NCI-H460 (cell line): Measurements from ENCODE around the gene KLHDC1. TPM values are rescaled to one million over a fixed set of nuclear protein-coding genes. Genes with fewer than 3 reads are reported as not detected.
"Not testable (repeated sequence)": the region's sequence is repeated elsewhere in the genome, so short reads cannot be mapped to it uniquely, and the experiment has no call there.

ENCODE experiments used
- DNase-seq: peaks from one replicate; pipeline ENCODE4 v3.0.0-alpha.2; 2016; ENCODE audit warnings: low read depth; ENCODE audit errors: extremely low read depth
- small RNA-seq, 2 experiments: library from RNA; depleted of rRNA; stranded (forward); fragments of <200 nt; gene quantifications; one replicate each; pipeline ENCODE3, GENCODE V24; 2014
- total RNA-seq: library from RNA; depleted of rRNA; stranded (reverse); fragments of >200 nt; shearing (Covaris generic); gene quantifications from 2 replicates; pipeline ENCODE4 v1.2.3, GENCODE V29; 2014; rRNA removed

Gene KLHDC1
- total RNA-seq, 1 experiment from 2014 or later = 0.47 TPM

GRCh38 chr14:49781040-49781439 is 88.1 kb downstream of the KLHDC1 start:
- DNase-seq = not testable (repeated sequence)

- DNase-seq = no peak
These were observed 90.6 kb downstream of the KLHDC1 start for GRCh38 chr14:49783394-49784014.

- DNase-seq = no peak
These were observed 93.4 kb downstream of the KLHDC1 start for GRCh38 chr14:49786315-49786714.

- no peak for DNase-seq
These were observed 99.7 kb downstream of the KLHDC1 start for GRCh38 chr14:49792618-49793017.

GRCh38 chr14:49796025-49796424 is 103.1 kb downstream of the KLHDC1 start:
- DNase-seq = no peak

Small RNA genes lying within 50 kb of the gene (small RNA-seq; reads per million reads assigned to genes)
- gene RNU6ATAC30P = 0 reads per million in 2 experiments

Other genes starting within 250 kb of the KLHDC1 start
- 4,587 and 5,130 TPM in 2 replicates for gene RPS29, start 106.7 kb upstream of the KLHDC1 start, total RNA-seq
- 42.7 and 51.9 TPM in 2 replicates for gene LRR1, start 94.2 kb upstream of the KLHDC1 start, total RNA-seq
- gene RPL36AL, start 72.5 kb upstream of the KLHDC1 start, total RNA-seq = 434 and 471 TPM in 2 replicates
- 49.5 and 52.8 TPM in 2 replicates for gene MGAT2, start 72.3 kb upstream of the KLHDC1 start, total RNA-seq
- gene DNAAF2, start 57.9 kb upstream of the KLHDC1 start, total RNA-seq = 15.9 and 16.2 TPM in 2 replicates
- gene POLE2, start 4.9 kb upstream of the KLHDC1 start, total RNA-seq = 15.2 and 16.2 TPM in 2 replicates
- 62.1 and 83.0 TPM in 2 replicates for gene KLHDC2, start 75.0 kb downstream of the KLHDC1 start, total RNA-seq
- 61.1 and 73.4 TPM in 2 replicates for gene NEMF, start 159.7 kb downstream of the KLHDC1 start, total RNA-seq
- 47.8 and 54.4 TPM in 2 replicates for gene ARF6, start 200.0 kb downstream of the KLHDC1 start, total RNA-seq